Mucosa of descending colon (tissue), 3 donors: Measurements from ENCODE around the gene SIM2. TPM values are rescaled to one million over a fixed set of nuclear protein-coding genes. Genes with fewer than 3 reads are reported as not detected.
"Not testable (repeated sequence)": the region's sequence is repeated elsewhere in the genome, so short reads cannot be mapped to it uniquely, and the experiment has no call there.

Source experiments
- ATAC-seq: fragments of 200-7000 bp; cut with Tn5 transposase; one replicate; pipeline ENCODE4 v1.9.1; 2020; ENCODE audit warnings: mild to moderate bottlenecking, moderate library complexity
- DNase-seq, 3 donors: peaks; one replicate each; pipeline ENCODE4 v3.0.0-alpha.2; 2020
- H3K36me3 ChIP-seq: fragments of 200-600 bp; one replicate; pipeline ENCODE4 v1.8.0; 2021; ENCODE audit warnings: low read depth, mild to moderate bottlenecking
- H3K4me1 ChIP-seq: fragments of 200-600 bp; one replicate; pipeline ENCODE4 v1.8.0; 2021; ENCODE audit warnings: low read depth, mild to moderate bottlenecking
- H3K4me3 ChIP-seq: fragments of 200-600 bp; one replicate; pipeline ENCODE4 v1.8.0; 2021; ENCODE audit warnings: mild to moderate bottlenecking
- H3K9me3 ChIP-seq: fragments of 200-600 bp; one replicate; pipeline ENCODE4 v1.8.0; 2021; ENCODE audit warnings: mild to moderate bottlenecking
- CTCF ChIP-seq: fragments of 200-600 bp; IDR thresholded peaks from one replicate; pipeline ENCODE4 v1.8.0; 2022; ENCODE audit warnings: antibody characterized with exemption, mild to moderate bottlenecking
- intact Hi-C, 2 donors: fragments of 100-400 bp; cut with DNase I in 1 of 2; cut with micrococcal nuclease in 1 of 2; formaldehyde crosslinking; loops; one replicate each; pipeline versions ENCODE4 v1.11.0 to v1.11.1; 2022; cut with DNase I, micrococcal nuclease
- total RNA-seq, 3 donors: library from RNA; stranded (reverse); fragmentation: NEBNext Ultra II Directional in 2 of 3; extraction: Animal tissue kit (Norgen Biotek cat#: 25700) in 2 of 3; gene quantifications; one replicate each; pipeline versions ENCODE4 v1.2.1 to v1.2.4, GENCODE V29; 2021 to 2023
- donor health status: DM: no; HTN: no; CAD: no; lungs with moderate emphysema.
- donor health status: DM: no; HTN: no; CAD: no.
- donor health status: DM: no; HTN: yes; CAD: no.

SIM2 gene
- total RNA-seq, 3 donors from 2014 or later, result not detected

DNA sequence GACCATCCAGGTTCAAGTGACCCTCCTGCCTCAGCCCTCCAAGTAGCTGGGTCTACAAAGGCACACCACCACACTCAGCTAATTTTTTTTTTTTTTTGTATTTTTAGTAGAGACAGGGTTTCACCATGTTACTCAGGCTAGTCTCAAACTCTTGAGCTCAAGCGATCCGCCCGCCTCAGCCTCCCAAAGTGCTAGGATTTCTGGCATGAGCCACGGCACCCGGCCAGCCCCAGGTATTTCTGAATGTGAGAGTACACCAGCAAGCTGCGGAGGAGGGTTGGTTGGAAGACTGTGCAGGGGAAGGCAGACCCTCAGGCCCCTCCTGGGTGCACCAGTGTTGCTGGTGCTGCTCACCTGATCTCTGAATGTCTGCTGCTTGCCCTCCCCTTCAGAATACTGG is 33.1 kb upstream of the SIM2 start:
- intact Hi-C loops, result no loop called here
- ATAC-seq, result no peak
- Histone ChIP-seq H3K9me3 (no peaks in the 10 kb centered on the region), H3K4me3 (no peak overlapping the region), H3K4me1 (no peaks in the 10 kb centered on the region), H3K36me3 (no peaks in the 10 kb centered on the region)
- no peak for TF ChIP-seq CTCF
- DNase-seq, result no peak

DNA sequence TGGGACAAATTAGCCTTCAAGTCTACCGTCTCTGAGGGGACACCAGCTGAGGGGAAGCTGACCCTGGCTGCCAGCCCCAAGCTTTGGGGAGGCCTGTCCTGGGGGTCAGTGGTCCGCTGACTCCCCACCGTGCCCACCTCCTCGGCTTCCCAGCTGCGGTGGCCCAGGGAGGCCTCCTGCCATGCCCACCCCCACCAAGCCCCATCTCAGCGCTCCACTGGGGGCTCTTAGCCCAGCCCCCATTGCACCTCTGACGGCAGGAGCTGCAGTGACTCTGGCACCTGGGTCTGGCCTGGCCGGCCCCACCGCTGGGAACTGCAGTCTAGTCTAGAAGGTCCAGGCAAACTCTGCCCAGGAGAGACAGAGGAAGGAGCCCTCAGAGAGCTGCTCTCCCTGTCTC is 30.2 kb upstream of the SIM2 start:
- Histone ChIP-seq H3K4me3 (no peak overlapping the region), H3K4me1 (no peaks in the 10 kb centered on the region), H3K9me3 (no peaks in the 10 kb centered on the region), H3K36me3 (no peaks in the 10 kb centered on the region)
- no peak for ATAC-seq
- DNase-seq, result no peak
- no peak for TF ChIP-seq CTCF
- intact Hi-C loops, result no loop called here

- ATAC-seq (no peak), DNase-seq (no peak)
These were observed 27.1 kb upstream of the SIM2 start for GRCh38 chr21:36671836-36672235.

DNA sequence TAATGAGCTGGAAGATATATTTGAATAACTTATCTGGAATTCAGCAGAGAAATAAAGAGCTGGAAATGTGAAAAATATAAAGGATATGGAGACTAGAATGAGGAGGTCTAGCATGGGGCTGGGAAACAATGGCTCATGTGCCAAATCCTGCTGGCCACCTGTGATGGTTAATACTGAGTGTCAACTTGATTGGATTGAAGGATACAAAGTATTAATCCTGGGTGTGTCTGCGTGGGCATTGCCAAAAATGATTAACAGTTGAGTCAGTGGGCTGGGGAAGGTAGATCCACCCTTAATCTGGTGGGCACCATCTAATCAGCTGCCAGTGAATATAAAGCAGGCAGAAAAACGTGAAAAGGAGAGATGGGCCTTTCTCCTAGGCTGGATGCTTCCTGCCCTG is 26.6 kb upstream of the SIM2 start:
- H3K4me3 ChIP-seq, H3K4me1 ChIP-seq, H3K9me3 ChIP-seq, intact Hi-C loops, ATAC-seq, DNase-seq, H3K36me3 ChIP-seq: not testable (repeated sequence)

More at GRCh38 chr21:36671836-36672235, 27.1 kb upstream of the SIM2 start:
- intact Hi-C loops, result no loop called here
- no peaks in the 10 kb centered on the region for H3K9me3 ChIP-seq
- H3K4me3 ChIP-seq, result no peak overlapping the region
- no peak for TF ChIP-seq CTCF
- H3K4me1 ChIP-seq, result no peaks in the 10 kb centered on the region
- H3K36me3 ChIP-seq, result no peaks in the 10 kb centered on the region

DNA sequence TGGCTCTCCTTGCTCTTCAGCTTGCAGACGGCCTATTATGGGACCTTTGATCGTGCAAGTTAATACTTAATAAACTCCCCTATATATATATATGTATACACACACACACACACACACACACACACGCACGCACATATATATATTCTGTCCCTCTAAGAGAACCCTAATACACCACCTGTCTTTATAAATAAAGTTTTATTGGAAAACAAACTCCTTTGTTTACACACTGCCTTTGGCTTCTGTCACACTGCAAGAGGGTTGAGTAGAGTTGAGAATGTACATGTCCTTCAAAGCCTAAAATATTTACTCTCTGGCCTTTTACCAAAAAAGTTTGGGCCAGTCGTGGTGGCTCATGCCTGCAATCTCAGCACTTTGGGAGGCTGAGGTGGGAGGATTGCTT is 26.2 kb upstream of the SIM2 start:
- H3K4me1 ChIP-seq, result no peaks in the 10 kb centered on the region
- H3K9me3 ChIP-seq, result no peaks in the 10 kb centered on the region
- TF ChIP-seq CTCF, result no peak
- intact Hi-C loops, result no loop called here
- no peak overlapping the region for H3K4me3 ChIP-seq
- ATAC-seq (no peak), DNase-seq (no peak)
- no peaks in the 10 kb centered on the region for H3K36me3 ChIP-seq

GRCh38 chr21:36676039-36676950 is 22.6 kb upstream of the SIM2 start:
- H3K4me1 ChIP-seq, result no peaks in the 10 kb centered on the region
- H3K9me3 ChIP-seq, result peaks cover 6% of the 10 kb centered on the region
- intact Hi-C loops, result no loop called here
- H3K36me3 ChIP-seq, result no peaks in the 10 kb centered on the region
- DNase-seq (no peak), ATAC-seq (no peak)
- H3K4me3 ChIP-seq, result no peak overlapping the region
- no peak for TF ChIP-seq CTCF
